Tibial artery (tissue), 4 donors: ENCODE results near the gene SF1.

Source experiments
- DNase-seq, 2 donors: peaks; one replicate each; pipeline ENCODE4 v3.0.0-alpha.2; 2019
- H3K27ac ChIP-seq, 2 donors: fragments of 200-600 bp; sonication (generic) in 1 of 2; 1 replicate in 1 of 2; 2 replicates in 1 of 2; pipeline ENCODE4 v1.5.1; 2018 to 2019; ENCODE audit warnings: mild to moderate bottlenecking in 1 of 2
- H3K27me3 ChIP-seq, 2 donors: fragments of 200-600 bp; sonication (generic) in 1 of 2; one replicate each; pipeline versions ENCODE4 v1.5.1 to v1.6.0; 2016 to 2019
- H3K36me3 ChIP-seq, 3 donors: fragments of 200-600 bp; sonication (generic) in 2 of 3; one replicate each; pipeline ENCODE4 v1.5.1; 2016 to 2019; ENCODE audit warnings: mild to moderate bottlenecking in 2 of 3
- H3K4me1 ChIP-seq, 4 donors: fragments of 200-600 bp; sonication (generic) in 2 of 4; 1 replicate in 3 of 4; 2 replicates in 1 of 4; pipeline ENCODE4 v1.5.1; 2016 to 2019
- H3K4me3 ChIP-seq, 2 donors: fragments of 200-600 bp; sonication (generic) in 1 of 2; 1 replicate in 1 of 2; 2 replicates in 1 of 2; pipeline ENCODE4 v1.5.1; 2018 to 2019; ENCODE audit warnings: mild to moderate bottlenecking in 2 of 2
- H3K9me3 ChIP-seq, 3 donors: fragments of 200-600 bp; sonication (generic) in 1 of 3; one replicate each; pipeline ENCODE4 v1.5.1; 2016 to 2019
- intact Hi-C: fragments of 100-400 bp; cut with DNase I; formaldehyde crosslinking; loops from one replicate; pipeline ENCODE4 v1.15.0; 2023; ENCODE audit warnings: low total_unique reads
- TF ChIP-seq, protein P1 (sequence below), 2 experiments: fragments of 200-600 bp in 1 of 2; fragments of 450-650 bp in 1 of 2; IDR thresholded peaks; one replicate each; pipeline ENCODE4 v1.5.1; 2017 to 2019; ENCODE audit warnings: antibody characterized with exemption in 2 of 2, mild to moderate bottlenecking in 1 of 2, moderate library complexity in 1 of 2

SF1 gene

DNA sequence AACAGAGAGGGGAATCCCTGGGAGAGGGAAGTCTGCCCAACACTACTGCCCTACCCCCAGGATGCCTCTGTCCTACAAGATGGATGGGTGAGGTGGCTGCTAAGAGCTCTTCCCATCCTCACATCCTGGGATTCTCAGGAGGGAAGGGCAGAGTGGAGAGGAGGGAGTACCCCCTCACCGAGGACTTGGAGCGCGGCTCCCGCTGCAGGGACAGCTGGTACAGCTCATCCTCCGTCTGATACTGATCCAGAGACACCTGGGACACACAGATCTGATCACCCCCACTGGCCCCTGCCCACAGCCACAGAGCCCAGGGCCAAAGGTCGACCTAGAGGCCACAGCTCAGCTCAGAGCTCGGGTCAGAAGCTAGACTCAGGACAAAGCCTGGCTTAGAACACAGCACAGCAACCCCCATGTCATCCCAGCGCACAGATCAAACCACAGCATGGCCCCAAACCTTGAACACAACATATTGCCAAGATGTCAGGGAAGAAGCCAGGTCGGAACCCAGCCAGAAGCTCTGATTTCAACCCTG lies 42.5 kb downstream of the SF1 start:
- Histone ChIP-seq H3K4me3 (no peak overlapping the region), H3K9me3 (no peaks in the 10 kb centered on the region), H3K4me1 (peaks cover 0 to under 1% (median 0%) of the 10 kb centered on the region in 4 donors), H3K36me3 (peaks cover 50 to 83% (median 67%) of the 10 kb centered on the region in 3 donors), H3K27me3 (no peaks in the 10 kb centered on the region), H3K27ac (no peak overlapping the region)
- DNase-seq = no peak
- TF ChIP-seq, protein P1, sequence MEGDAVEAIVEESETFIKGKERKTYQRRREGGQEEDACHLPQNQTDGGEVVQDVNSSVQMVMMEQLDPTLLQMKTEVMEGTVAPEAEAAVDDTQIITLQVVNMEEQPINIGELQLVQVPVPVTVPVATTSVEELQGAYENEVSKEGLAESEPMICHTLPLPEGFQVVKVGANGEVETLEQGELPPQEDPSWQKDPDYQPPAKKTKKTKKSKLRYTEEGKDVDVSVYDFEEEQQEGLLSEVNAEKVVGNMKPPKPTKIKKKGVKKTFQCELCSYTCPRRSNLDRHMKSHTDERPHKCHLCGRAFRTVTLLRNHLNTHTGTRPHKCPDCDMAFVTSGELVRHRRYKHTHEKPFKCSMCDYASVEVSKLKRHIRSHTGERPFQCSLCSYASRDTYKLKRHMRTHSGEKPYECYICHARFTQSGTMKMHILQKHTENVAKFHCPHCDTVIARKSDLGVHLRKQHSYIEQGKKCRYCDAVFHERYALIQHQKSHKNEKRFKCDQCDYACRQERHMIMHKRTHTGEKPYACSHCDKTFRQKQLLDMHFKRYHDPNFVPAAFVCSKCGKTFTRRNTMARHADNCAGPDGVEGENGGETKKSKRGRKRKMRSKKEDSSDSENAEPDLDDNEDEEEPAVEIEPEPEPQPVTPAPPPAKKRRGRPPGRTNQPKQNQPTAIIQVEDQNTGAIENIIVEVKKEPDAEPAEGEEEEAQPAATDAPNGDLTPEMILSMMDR (IDR thresholded peaks at IDR 0.05) = no peak
- intact Hi-C loops = no loop called here

DNA sequence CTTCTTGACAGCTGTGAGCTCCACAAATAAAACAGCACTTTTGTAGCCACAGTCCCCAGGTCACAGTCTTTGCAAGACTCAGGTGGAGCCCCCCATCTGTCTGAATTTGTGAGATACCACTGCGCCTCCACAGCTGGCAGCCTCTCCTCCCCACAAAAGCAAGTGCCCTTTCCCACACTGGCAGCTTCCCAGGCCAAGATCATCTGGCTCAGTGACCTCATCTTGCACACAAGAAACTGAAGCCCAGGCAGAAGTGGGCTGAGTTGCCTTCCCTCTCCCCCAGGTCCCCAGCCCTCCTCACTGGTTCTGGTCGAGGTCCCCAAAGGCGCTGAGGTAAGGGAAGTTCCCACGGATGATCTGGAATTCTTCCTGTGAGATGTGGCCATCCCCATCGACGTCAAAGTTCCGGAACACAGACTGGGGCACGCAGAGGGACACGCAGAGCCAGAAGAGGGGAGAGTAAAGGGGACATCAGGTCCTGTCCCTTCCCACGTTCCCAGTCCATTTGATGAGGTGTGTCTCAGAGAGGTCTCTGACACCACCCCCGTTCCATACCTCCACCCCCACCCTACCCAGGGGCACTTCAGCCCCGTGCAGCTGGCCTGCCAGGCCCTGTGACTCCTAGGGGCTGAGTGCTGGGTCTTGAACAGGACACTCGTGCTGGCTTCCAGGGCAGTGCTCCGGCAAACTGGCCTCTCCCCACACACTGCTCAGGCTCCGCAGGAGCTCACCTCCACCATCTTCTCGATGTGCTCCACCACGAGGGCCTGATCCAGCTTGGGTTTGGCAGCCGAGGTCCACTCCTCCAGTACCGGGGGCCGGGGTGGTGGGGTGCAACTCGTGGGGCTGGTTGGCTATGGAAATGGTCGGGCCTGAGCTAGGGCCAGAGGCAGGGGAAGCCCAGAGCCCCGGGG lies 43.3 kb downstream of the SF1 start:
- DNase-seq = no peak
- Histone ChIP-seq H3K4me3 (no peak overlapping the region), H3K36me3 (peaks cover 44 to 89% (median 74%) of the 10 kb centered on the region in 3 donors), H3K4me1 (peaks cover 0 to 1% (median 0%) of the 10 kb centered on the region in 4 donors), H3K27ac (no peak overlapping the region), H3K27me3 (no peaks in the 10 kb centered on the region), H3K9me3 (no peaks in the 10 kb centered on the region)
- intact Hi-C loops = no loop called here
- TF ChIP-seq, protein P1 (IDR thresholded peaks at IDR 0.05) = no peak

DNA sequence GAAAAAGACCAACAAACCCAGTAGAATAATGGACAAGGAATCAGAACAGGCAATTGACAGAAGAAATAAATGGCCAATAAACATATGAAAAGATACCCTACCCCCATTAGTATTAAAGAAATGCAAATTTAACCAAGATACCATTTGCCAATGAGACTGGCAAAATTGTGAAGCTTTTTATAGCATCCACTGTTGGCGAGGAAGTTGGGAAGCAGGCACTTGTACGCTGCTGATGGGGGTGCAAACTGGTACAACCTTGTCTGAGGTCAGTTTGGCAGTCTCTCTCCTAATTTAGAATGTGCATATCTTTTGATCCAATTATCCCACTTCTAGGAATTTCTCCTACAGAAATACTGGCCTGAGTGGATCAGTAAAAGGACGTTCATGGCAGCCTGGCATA lies 46.7 kb downstream of the SF1 start:
- Histone ChIP-seq H3K36me3 (peaks cover 51 to 81% (median 66%) of the 10 kb centered on the region in 3 donors), H3K9me3 (no peaks in the 10 kb centered on the region), H3K27me3 (no peaks in the 10 kb centered on the region), H3K27ac (no peak overlapping the region), H3K4me3 (no peak overlapping the region), H3K4me1 (peaks cover 0 to 5% (median 0%) of the 10 kb centered on the region in 4 donors)
- intact Hi-C loops = no loop called here
- TF ChIP-seq, protein P1 (IDR thresholded peaks at IDR 0.05) = no peak
- no peak for DNase-seq

DNA sequence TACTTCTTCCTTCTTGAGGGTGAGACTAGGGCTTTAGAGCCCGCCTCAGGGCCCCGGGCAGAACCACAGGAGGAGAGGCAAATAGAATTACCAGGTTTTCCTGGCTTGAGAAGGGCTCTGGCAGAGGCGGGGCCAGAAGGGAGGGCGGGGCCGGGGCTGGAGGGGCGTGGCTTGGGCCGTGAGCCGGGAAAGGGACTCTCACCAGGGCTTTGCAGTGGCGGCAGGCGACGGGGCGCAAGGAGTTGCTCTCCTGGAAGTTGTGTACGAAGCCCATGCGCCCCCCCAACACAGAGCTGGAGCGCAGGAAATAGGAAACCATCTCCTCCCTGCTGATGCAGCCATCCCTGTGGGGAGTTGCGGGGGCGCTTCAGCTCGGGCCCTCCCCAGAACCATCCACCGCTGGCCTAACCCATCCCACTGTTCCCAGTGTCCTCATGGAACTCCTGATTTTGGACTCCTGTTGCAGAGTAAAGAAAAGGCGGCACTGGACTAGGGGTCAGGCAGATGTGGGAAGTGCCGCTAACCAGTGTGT lies 48.4 kb downstream of the SF1 start:
- no peak overlapping the region for H3K4me3 ChIP-seq
- TF ChIP-seq, protein P1 (IDR thresholded peaks at IDR 0.05) = no peak
- H3K36me3 ChIP-seq = peaks cover 36 to 64% (median 52%) of the 10 kb centered on the region in 3 donors
- H3K4me1 ChIP-seq = peaks cover 0 to 5% (median 0%) of the 10 kb centered on the region in 4 donors
- no peaks in the 10 kb centered on the region for H3K9me3 ChIP-seq
- intact Hi-C loops = loop anchor here (10.0 kb wide), 2 partner anchors 75 to 345 kb away; no protein-coding TSS in a partner anchor
- H3K27ac ChIP-seq = no peak overlapping the region
- no peak for DNase-seq
- no peaks in the 10 kb centered on the region for H3K27me3 ChIP-seq

DNA sequence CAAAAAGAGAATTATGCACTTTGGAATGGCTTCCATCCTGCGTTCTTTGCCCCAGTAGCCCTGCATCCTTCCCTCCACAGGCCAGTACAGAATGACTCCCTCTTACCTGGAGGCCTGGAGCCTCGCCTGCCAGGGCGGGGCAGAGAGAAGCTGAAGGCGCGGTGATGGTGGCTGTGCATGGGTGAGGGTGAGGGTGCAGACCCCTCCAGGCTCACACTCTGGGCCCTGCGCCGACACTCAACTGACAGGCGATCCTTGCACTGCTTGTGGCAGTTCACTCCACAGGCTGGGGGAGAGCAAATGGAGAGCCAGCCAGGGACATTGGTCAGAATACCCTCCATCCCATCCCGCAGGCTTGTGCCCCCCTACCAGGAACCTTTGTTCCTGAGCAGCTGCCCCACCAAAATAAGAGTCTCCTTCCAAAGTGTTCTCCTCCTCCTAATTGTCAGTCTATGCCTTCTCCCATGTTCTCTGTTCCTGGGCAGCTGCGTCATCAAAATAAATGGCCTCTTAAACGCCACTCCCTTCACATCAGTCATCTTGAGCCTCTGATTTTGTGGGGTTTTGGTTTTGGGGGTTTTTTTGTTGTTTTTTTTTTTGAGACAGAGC lies 49.5 kb downstream of the SF1 start:
- TF ChIP-seq, protein P1 (IDR thresholded peaks at IDR 0.05) = no peak
- no peak for DNase-seq
- intact Hi-C loops = loop anchor here (10.0 kb wide), 2 partner anchors 74 to 344 kb away; no protein-coding TSS in a partner anchor
- peaks cover 0 to 5% (median 0%) of the 10 kb centered on the region in 4 donors for H3K4me1 ChIP-seq
- H3K9me3 ChIP-seq = no peaks in the 10 kb centered on the region
- H3K36me3 ChIP-seq = peaks cover 32 to 55% (median 45%) of the 10 kb centered on the region in 3 donors
- no peak overlapping the region for H3K27ac ChIP-seq
- H3K27me3 ChIP-seq = no peaks in the 10 kb centered on the region
- no peak overlapping the region for H3K4me3 ChIP-seq
